Gastrocnemius medialis (tissue), 4 donors: Measurements from ENCODE around the gene STAG1. TPM values are rescaled to one million over a fixed set of nuclear protein-coding genes. Genes with fewer than 3 reads are reported as not detected.
"Not testable (repeated sequence)": the region's sequence is repeated elsewhere in the genome, so short reads cannot be mapped to it uniquely, and the experiment has no call there.

ENCODE experiments used
- ATAC-seq, 2 donors: fragments of 150-250 bp; one replicate each; pipeline ENCODE4 v1.9.1; 2016
- DNase-seq, 2 donors: peaks; one replicate each; pipeline ENCODE4 v3.0.0-alpha.2; 2019
- H3K27ac ChIP-seq, 4 donors: fragments of 200-600 bp; sonication (generic); 1 replicate in 1 of 4; 2 replicates in 3 of 4; pipeline ENCODE4 v1.5.1; 2016 to 2018; ENCODE audit warnings: mild to moderate bottlenecking in 2 of 4, moderate library complexity in 1 of 4
- H3K27me3 ChIP-seq, 3 donors: fragments of 200-600 bp; sonication (generic) in 2 of 3; 1 replicate in 1 of 3; 2 replicates in 2 of 3; pipeline versions ENCODE4 v1.5.1 to v1.6.0; 2016 to 2019; ENCODE audit warnings: mild to moderate bottlenecking in 1 of 3, moderate library complexity in 1 of 3
- H3K36me3 ChIP-seq, 2 donors: fragments of 200-600 bp; sonication (generic) in 1 of 2; one replicate each; pipeline ENCODE4 v1.5.1; 2017 to 2018
- H3K4me1 ChIP-seq, 2 donors: fragments of 200-600 bp; sonication (generic) in 1 of 2; one replicate each; pipeline ENCODE4 v1.5.1; 2016 to 2017; ENCODE audit warnings: mild to moderate bottlenecking in 2 of 2
- H3K4me3 ChIP-seq, 4 donors: fragments of 200-600 bp; sonication (generic) in 3 of 4; 1 replicate in 1 of 4; 2 replicates in 3 of 4; pipeline ENCODE4 v1.5.1; 2016 to 2019; ENCODE audit warnings: mild to moderate bottlenecking in 2 of 4
- H3K9me3 ChIP-seq, 3 donors: fragments of 200-600 bp; sonication (generic) in 2 of 3; 1 replicate in 1 of 3; 2 replicates in 2 of 3; pipeline ENCODE4 v1.5.1; 2016 to 2019
- CTCF ChIP-seq, 5 experiments: fragments of 450-650 bp in 3 of 5; fragments of 200-600 bp in 2 of 5; sonication (generic) in 2 of 5; IDR thresholded peaks in 4 of 5; conservative IDR thresholded peaks in 1 of 5; 1 replicate in 4 of 5; 2 replicates in 1 of 5; pipeline ENCODE4 v1.5.1; 2016 to 2019; ENCODE audit warnings: antibody characterized with exemption in 5 of 5, mild to moderate bottlenecking in 3 of 5, moderate library complexity in 3 of 5
- POLR2A ChIP-seq, 2 donors: fragments of 450-650 bp; IDR thresholded peaks; one replicate each; pipeline ENCODE4 v1.6.1; 2017; ENCODE audit warnings: antibody characterized with exemption in 2 of 2, mild to moderate bottlenecking in 2 of 2, moderate library complexity in 2 of 2
- in situ Hi-C, 4 donors: fragments of 200-750 bp; cut with MboI; loops; one replicate each; pipeline versions ENCODE4 v1.15.0 to v1.8.0; 2017; ENCODE audit warnings: low sequenced_read_pairs in 4 of 4
- intact Hi-C: fragments of 100-400 bp; cut with DNase I; formaldehyde crosslinking; loops from one replicate; pipeline ENCODE4 v1.15.1; 2023; ENCODE audit warnings: low total_unique reads
- total RNA-seq, 4 donors: library from RNA; depleted of rRNA; stranded (reverse); fragments of >200 nt; gene quantifications; one replicate each; pipeline versions ENCODE4 v1.1.0 to v1.2.3, GENCODE V29; 2016

The STAG1 gene
- total RNA-seq, 4 donors from 2014 or later: 22.2 to 26.2 (median 23.7) TPM

DNA sequence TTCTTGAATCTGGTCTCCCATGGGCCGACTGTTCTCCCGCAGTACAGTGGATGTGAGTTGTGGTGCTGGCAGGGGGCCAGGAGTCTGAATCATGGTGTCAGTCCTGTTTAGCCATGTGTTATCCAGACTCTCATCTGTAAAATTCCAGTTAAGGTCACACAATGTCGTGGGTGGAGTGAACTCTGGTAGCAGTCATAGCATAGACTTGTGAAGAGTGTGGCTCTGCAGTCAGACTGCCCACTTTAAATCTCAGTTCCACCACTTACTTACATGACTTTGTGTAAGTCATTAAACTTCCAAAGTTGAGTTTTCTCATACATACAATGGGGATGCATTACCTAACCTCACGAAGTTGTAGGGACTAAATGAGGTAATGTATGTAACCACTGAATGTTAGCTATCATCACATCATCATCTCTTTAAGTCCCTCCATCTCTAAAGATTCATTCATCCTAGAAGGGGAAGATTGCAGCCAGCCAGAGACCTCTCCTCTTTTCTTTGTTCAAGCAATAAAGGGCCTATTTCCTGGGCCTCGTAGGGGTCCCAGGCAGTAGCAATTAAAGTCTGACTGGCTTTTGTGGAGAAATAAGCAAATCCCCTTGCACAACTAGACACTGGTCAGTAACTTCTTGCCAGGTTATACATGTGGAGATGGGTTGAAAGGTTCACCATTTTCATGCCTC is 408.2 kb downstream of the STAG1 start:
- ATAC-seq (peak; percentile 91 to 97), DNase-seq (peak; percentile 66 to 82)
- Histone ChIP-seq H3K9me3 (no peaks in the 10 kb centered on the region), H3K4me1 (peaks cover 0 to 12% of the 10 kb centered on the region in 2 donors), H3K4me3 (no peak overlapping the region), H3K27me3 (no peaks in the 10 kb centered on the region), H3K36me3 (peaks cover 0 to 26% of the 10 kb centered on the region in 2 donors), H3K27ac (peak overlapping the region in 1 of 4 donors; percentile 32)
- intact Hi-C loops: no loop called here
- in situ Hi-C loops: no loop called here
- TF ChIP-seq POLR2A (IDR thresholded peaks at IDR 0.05): no peak
- TF ChIP-seq CTCF (IDR thresholded peaks at IDR 0.05 in 4 of 5, conservative IDR thresholded peaks at IDR 0.05 in 1 of 5): no peak

- Histone ChIP-seq H3K4me1 (peaks cover 0 to 12% of the 10 kb centered on the region in 2 donors), H3K9me3 (no peaks in the 10 kb centered on the region), H3K4me3 (no peak overlapping the region), H3K27me3 (no peaks in the 10 kb centered on the region), H3K36me3 (peaks cover 0 to 28% of the 10 kb centered on the region in 2 donors), H3K27ac (peak overlapping the region in 1 of 4 donors; percentile 32)
- intact Hi-C loops (no loop called here), in situ Hi-C loops (no loop called here)
- no peak for DNase-seq
- TF ChIP-seq POLR2A (IDR thresholded peaks at IDR 0.05) (no peak), CTCF (IDR thresholded peaks at IDR 0.05 in 4 of 5, conservative IDR thresholded peaks at IDR 0.05 in 1 of 5) (no peak)
- ATAC-seq: no peak
These were observed 408.7 kb downstream of the STAG1 start for GRCh38 chr3:136343446-136343845.

- DNase-seq (no peak), ATAC-seq (no peak)
- no peaks in the 10 kb centered on the region for H3K27me3 ChIP-seq
- intact Hi-C loops: no loop called here
- peaks cover 0 to 48% of the 10 kb centered on the region in 2 donors for H3K36me3 ChIP-seq
- H3K27ac ChIP-seq: no peak overlapping the region
- H3K9me3 ChIP-seq: no peaks in the 10 kb centered on the region
- TF ChIP-seq CTCF (IDR thresholded peaks at IDR 0.05 in 4 of 5, conservative IDR thresholded peaks at IDR 0.05 in 1 of 5) (no peak), POLR2A (IDR thresholded peaks at IDR 0.05) (no peak)
- H3K4me1 ChIP-seq: no peaks in the 10 kb centered on the region
- in situ Hi-C loops: no loop called here
- no peak overlapping the region for H3K4me3 ChIP-seq
These were observed 415.7 kb downstream of the STAG1 start for GRCh38 chr3:136336329-136337100.

DNA sequence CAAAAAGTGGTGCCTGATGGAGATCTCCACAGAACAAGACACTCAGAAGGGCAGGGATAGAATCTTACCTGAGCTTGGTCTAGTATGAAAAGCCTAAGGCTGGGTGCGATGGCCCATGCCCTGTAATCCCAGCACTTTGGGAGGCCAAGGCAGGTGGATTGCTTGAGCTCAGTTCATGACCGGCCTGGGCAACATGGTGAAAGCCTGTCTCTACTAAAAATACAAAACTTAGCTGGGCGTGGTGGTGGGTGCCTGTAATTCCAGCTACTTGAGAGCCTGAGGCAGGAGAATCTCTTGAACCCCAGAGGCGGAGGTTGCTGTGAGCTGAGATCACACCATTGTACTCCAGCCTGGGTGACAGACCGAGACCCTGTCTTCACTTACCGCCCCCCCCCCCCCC is 417.5 kb downstream of the STAG1 start:
- intact Hi-C loops, in situ Hi-C loops, H3K4me1 ChIP-seq, ATAC-seq, DNase-seq, H3K27ac ChIP-seq, H3K27me3 ChIP-seq, H3K4me3 ChIP-seq, H3K9me3 ChIP-seq: not testable (repeated sequence)
- H3K36me3 ChIP-seq: peaks cover 0 to 33% of the 10 kb centered on the region in 2 donors

- Histone ChIP-seq H3K9me3 (no peaks in the 10 kb centered on the region), H3K4me1 (no peaks in the 10 kb centered on the region), H3K27me3 (no peaks in the 10 kb centered on the region), H3K36me3 (peaks cover 0 to 28% of the 10 kb centered on the region in 2 donors), H3K27ac (no peak overlapping the region), H3K4me3 (no peak overlapping the region)
- in situ Hi-C loops: no loop called here
- ATAC-seq (no peak), DNase-seq (no peak)
- intact Hi-C loops: no loop called here
- TF ChIP-seq POLR2A (IDR thresholded peaks at IDR 0.05): no peak
- no peak for TF ChIP-seq CTCF (IDR thresholded peaks at IDR 0.05 in 4 of 5, conservative IDR thresholded peaks at IDR 0.05 in 1 of 5)
These were observed 418.0 kb downstream of the STAG1 start for GRCh38 chr3:136334209-136334608.
